ENCODE measurements around the gene KLF2.

DNA sequence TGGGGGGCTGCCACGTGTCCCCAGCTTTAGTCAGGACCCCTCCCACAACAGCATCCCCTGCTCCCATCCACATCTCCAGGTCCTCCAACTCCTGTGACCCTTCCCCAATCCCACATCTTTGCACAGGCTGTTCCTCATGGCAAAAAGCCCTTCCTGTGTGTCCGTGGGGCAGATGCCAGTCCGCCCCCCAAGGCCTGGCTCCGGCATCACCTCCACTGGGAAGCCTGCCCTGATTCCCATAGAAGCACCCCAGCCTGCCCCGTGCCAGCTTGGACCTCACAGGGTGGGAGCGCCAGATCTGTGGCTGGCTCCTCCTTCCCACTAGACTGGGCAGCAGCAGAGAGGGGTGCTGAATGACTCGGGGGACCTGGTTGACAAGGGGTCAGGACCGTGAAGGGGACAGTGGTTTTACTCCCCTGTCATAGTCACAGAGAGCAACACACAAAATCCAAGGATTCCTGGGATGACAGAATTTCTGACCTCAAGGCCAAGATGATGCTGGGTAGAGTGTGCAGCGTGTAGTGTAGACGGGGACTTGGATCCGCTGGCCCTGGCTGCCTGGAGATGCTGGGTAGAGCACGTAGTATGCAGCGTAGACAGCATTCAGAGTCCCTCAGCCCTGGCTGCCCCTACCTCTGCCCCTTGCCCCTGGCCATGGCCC lies 13.3 kb downstream of the KLF2 start:
- TF ChIP-seq, protein P1, sequence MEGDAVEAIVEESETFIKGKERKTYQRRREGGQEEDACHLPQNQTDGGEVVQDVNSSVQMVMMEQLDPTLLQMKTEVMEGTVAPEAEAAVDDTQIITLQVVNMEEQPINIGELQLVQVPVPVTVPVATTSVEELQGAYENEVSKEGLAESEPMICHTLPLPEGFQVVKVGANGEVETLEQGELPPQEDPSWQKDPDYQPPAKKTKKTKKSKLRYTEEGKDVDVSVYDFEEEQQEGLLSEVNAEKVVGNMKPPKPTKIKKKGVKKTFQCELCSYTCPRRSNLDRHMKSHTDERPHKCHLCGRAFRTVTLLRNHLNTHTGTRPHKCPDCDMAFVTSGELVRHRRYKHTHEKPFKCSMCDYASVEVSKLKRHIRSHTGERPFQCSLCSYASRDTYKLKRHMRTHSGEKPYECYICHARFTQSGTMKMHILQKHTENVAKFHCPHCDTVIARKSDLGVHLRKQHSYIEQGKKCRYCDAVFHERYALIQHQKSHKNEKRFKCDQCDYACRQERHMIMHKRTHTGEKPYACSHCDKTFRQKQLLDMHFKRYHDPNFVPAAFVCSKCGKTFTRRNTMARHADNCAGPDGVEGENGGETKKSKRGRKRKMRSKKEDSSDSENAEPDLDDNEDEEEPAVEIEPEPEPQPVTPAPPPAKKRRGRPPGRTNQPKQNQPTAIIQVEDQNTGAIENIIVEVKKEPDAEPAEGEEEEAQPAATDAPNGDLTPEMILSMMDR (IDR thresholded peaks at IDR 0.05): no peak
- TF ChIP-seq POLR2A (IDR thresholded peaks at IDR 0.05) (no peak), POLR2AphosphoS5 (IDR thresholded peaks at IDR 0.05) (no peak)
